Measurements from ENCODE around the gene EXOC3L4. TPM values are rescaled to one million over a fixed set of nuclear protein-coding genes. Genes with fewer than 3 reads are reported as not detected.

The EXOC3L4 gene
- polyA plus RNA-seq, 1 of the 3 experiments (the other 2 are of a cell fraction) = 0.46 TPM

DNA sequence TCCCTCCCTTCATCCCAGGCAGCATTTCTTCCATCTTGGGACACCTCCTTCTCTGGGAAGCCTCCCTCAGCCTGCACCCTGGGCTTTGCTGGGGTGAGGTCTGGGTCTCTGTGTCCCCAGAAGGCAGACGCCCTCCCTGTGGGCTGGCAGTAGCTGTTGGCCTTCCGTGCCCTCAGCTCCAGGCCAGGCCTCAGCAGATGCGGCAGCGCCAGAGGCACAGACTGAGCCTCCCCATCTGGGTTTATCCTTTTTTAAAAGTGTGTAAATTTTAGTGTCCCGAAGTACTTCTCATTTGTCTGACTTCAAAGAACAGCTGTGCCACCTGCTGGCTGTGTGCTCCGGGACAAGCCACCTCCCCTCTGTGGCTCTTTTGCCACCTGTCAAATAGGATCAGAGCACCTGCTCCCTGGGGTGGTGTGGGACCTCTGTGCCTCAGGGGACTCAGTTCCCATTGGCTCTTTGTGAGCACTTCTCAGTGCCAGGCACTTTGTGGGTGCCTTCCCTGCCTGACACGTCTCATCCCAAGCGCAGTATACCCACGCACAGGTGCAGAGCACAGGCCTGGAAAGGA, 11.1 kb downstream of the EXOC3L4 start:
- Histone ChIP-seq H3K79me2 (ENCODE audit: insufficient read depth) (no peaks in the 10 kb centered on the region), H3F3A (replicated peaks; ENCODE audit: insufficient read depth) (peaks cover 3% of the 10 kb centered on the region), H3K4me3 (ENCODE audit: low read depth in 2 of 2, low read length in 1 of 2) (no peak overlapping the region), H3K9ac (no peak overlapping the region), H3K4me2 (no peak overlapping the region), H3K27me3 (ENCODE audit: insufficient read depth) (peaks cover 25% of the 10 kb centered on the region), H3K9me3 (no peaks in the 10 kb centered on the region), H4K20me1 (ENCODE audit: insufficient read depth) (no peaks in the 10 kb centered on the region), H3K4me1 (ENCODE audit: control insufficient read depth in 1 of 2, insufficient read depth in 2 of 2, low read depth in 1 of 2, low read length in 1 of 2) (peaks cover 9 to 17% of the 10 kb centered on the region in 2 experiments; a peak in 3 of 4 replicates), H3K27ac (ENCODE audit: low read depth in 2 of 2, low read length in 1 of 2) (no peak overlapping the region), H3K36me3 (replicated peaks in 1 of 2; ENCODE audit: control insufficient read depth in 1 of 2, insufficient read depth in 2 of 2, low read length in 1 of 2) (no peaks in the 10 kb centered on the region), H2AFZ (ENCODE audit: low read depth) (no peak overlapping the region), H3K9me2 (no peaks in the 10 kb centered on the region)
- ChIA-PET POLR2A (no interaction called here), CTCF (interaction anchor here (0.6 to 7.8 kb wide), 58 partner anchors 7 to 489 kb away, joined by 3 to 250 read pairs (median 8); partner anchors contain the start of genes EXOC3L4, LBHD2 and TNFAIP2)
- no peak for DNase-seq
- TF ChIP-seq YY1 (IDR thresholded peaks at IDR 0.05; ENCODE audit: low read depth) (no peak), CTCF (IDR thresholded peaks at IDR 0.05) (peak; percentile 14; the same call in 1 of the 2 replicates), RAD21 (IDR thresholded peaks at IDR 0.05; ENCODE audit: low read length) (peak; percentile 26; the same call in 1 of the 2 replicates)
- 36% methylated on average over 5 of the region's 9 CpGs for WGBS (ENCODE audit: low lambda C conversion rate)

DNA sequence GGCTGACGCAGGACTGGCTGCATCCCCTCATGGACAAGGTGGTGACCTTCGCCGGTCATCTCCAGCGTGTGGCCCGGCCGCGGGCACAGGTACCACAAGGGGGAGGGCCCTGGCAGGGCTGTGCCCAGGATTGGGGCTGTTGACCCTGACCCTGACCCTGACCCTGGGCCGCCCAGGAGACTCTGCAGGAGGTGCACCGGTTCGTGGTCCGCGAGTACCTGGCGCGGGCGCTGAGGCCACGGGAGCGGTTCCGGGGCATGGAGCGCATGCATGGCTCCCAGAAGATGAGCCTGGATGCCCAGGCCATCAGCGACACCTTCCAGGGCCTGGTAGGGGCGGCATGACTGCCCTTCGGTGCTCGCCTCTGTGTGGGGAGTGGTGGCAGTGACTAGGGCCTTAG, 12.9 kb downstream of the EXOC3L4 start:
- no peak overlapping the region for H3K4me2 ChIP-seq
- ChIA-PET POLR2A (no interaction called here), CTCF (interaction anchor here (1.5 to 7.8 kb wide), 6 partner anchors 9 to 182 kb away, joined by 3 to 250 read pairs (median 88); partner anchors contain the start of gene TNFAIP2)
- H3K4me3 ChIP-seq (ENCODE audit: low read depth in 2 of 2, low read length in 1 of 2) = no peak overlapping the region
- no peak overlapping the region for H3K27ac ChIP-seq (ENCODE audit: low read depth in 2 of 2, low read length in 1 of 2)
- no peak overlapping the region for H2AFZ ChIP-seq (ENCODE audit: low read depth)
- H3K79me2 ChIP-seq (ENCODE audit: insufficient read depth) = no peaks in the 10 kb centered on the region
- TF ChIP-seq RCOR1 (IDR thresholded peaks at IDR 0.05; ENCODE audit: low read length) (no peak), RAD21 (IDR thresholded peaks at IDR 0.05; ENCODE audit: low read length) (no peak), SIN3A (IDR thresholded peaks at IDR 0.05; ENCODE audit: borderline replicate concordance, low read depth, low read length) (no peak), MXI1 (IDR thresholded peaks at IDR 0.05; ENCODE audit: low read depth, low read length) (no peak), FOXM1 (IDR thresholded peaks at IDR 0.05; ENCODE audit: low read depth) (no peak), PBX3 (IDR thresholded peaks at IDR 0.05) (no peak), MEF2A (IDR thresholded peaks at IDR 0.05; ENCODE audit: borderline replicate concordance, low read depth) (no peak), ELF1 (IDR thresholded peaks at IDR 0.05) (no peak), USF1 (IDR thresholded peaks at IDR 0.05; ENCODE audit: borderline replicate concordance, low read depth) (no peak), FOSL2 (IDR thresholded peaks at IDR 0.05; ENCODE audit: borderline replicate concordance, low read depth) (no peak), GABPA (IDR thresholded peaks at IDR 0.05; ENCODE audit: low read depth) (no peak), ZBTB33 (IDR thresholded peaks at IDR 0.05; ENCODE audit: borderline replicate concordance, low read depth) (no peak), GATA2 (CRISPR knock-in tag; IDR thresholded peaks at IDR 0.05) (no peak), YY1 (IDR thresholded peaks at IDR 0.05; ENCODE audit: low read depth) (no peak), TAF1 (IDR thresholded peaks at IDR 0.05; ENCODE audit: borderline replicate concordance, low read depth, low read length) (no peak)
- TF ChIP-seq, protein P1, sequence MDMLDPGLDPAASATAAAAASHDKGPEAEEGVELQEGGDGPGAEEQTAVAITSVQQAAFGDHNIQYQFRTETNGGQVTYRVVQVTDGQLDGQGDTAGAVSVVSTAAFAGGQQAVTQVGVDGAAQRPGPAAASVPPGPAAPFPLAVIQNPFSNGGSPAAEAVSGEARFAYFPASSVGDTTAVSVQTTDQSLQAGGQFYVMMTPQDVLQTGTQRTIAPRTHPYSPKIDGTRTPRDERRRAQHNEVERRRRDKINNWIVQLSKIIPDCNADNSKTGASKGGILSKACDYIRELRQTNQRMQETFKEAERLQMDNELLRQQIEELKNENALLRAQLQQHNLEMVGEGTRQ (IDR thresholded peaks at IDR 0.05; ENCODE audit: borderline replicate concordance, low read depth, low read length) = no peak
- 92% methylated on average over 19 of the region's 23 CpGs for WGBS (ENCODE audit: low lambda C conversion rate)
- DNase-seq = no peak
- H3K9me3 ChIP-seq = no peaks in the 10 kb centered on the region
- no peak overlapping the region for H3K9ac ChIP-seq
- H3K36me3 ChIP-seq (replicated peaks in 1 of 2; ENCODE audit: control insufficient read depth in 1 of 2, insufficient read depth in 2 of 2, low read length in 1 of 2) = no peaks in the 10 kb centered on the region
- H3K27me3 ChIP-seq (ENCODE audit: insufficient read depth) = peaks cover 23% of the 10 kb centered on the region
- H4K20me1 ChIP-seq (ENCODE audit: insufficient read depth) = no peaks in the 10 kb centered on the region
- peaks cover 24 to 28% of the 10 kb centered on the region in 2 experiments; a peak in 3 of 4 replicates for H3K4me1 ChIP-seq (ENCODE audit: control insufficient read depth in 1 of 2, insufficient read depth in 2 of 2, low read depth in 1 of 2, low read length in 1 of 2)
- no peaks in the 10 kb centered on the region for H3K9me2 ChIP-seq
- H3F3A ChIP-seq (replicated peaks; ENCODE audit: insufficient read depth) = peaks cover 7% of the 10 kb centered on the region

Data from SK-N-SH (cell line).